Kidney epithelial cell (primary cell): ENCODE results near the gene CTNNBIP1. TPM values are rescaled to one million over a fixed set of nuclear protein-coding genes. Genes with fewer than 3 reads are reported as not detected.
"Not testable (repeated sequence)": the region's sequence is repeated elsewhere in the genome, so short reads cannot be mapped to it uniquely, and the experiment has no call there.

Experiments
- DNase-seq: peaks from one replicate; pipeline ENCODE4 v3.0.0-alpha.2; 2010; ENCODE audit warnings: low read depth
- H3K27me3 ChIP-seq: 2 replicates; pipeline ENCODE4 v1.6.0; 2011; ENCODE audit warnings: low read length; ENCODE audit not compliant: control insufficient read depth, insufficient read depth
- H3K36me3 ChIP-seq: 2 replicates; pipeline ENCODE4 v1.5.1; 2011; ENCODE audit warnings: low read length; ENCODE audit not compliant: control insufficient read depth, insufficient read depth
- H3K4me3 ChIP-seq: 2 replicates; pipeline ENCODE4 v1.5.1; 2011; ENCODE audit warnings: low read depth, mild to moderate bottlenecking, control low read depth, low read length
- total RNA-seq: library from RNA; depleted of rRNA; stranded (reverse); fragments of >200 nt; gene quantifications from 2 replicates; pipeline ENCODE4 v1.2.3, GENCODE V29; 2015
- TF ChIP-seq, protein P1 (sequence below): IDR thresholded peaks from 2 replicates; pipeline ENCODE4 v1.5.1; 2011; ENCODE audit warnings: mild to moderate bottlenecking, moderate library complexity, low read length, control low read depth, inconsistent platforms; ENCODE audit not compliant: insufficient read depth, poor library complexity, severe bottlenecking

Gene CTNNBIP1
- total RNA-seq, 1 donor from 2014 or later: 27.4 TPM

DNA sequence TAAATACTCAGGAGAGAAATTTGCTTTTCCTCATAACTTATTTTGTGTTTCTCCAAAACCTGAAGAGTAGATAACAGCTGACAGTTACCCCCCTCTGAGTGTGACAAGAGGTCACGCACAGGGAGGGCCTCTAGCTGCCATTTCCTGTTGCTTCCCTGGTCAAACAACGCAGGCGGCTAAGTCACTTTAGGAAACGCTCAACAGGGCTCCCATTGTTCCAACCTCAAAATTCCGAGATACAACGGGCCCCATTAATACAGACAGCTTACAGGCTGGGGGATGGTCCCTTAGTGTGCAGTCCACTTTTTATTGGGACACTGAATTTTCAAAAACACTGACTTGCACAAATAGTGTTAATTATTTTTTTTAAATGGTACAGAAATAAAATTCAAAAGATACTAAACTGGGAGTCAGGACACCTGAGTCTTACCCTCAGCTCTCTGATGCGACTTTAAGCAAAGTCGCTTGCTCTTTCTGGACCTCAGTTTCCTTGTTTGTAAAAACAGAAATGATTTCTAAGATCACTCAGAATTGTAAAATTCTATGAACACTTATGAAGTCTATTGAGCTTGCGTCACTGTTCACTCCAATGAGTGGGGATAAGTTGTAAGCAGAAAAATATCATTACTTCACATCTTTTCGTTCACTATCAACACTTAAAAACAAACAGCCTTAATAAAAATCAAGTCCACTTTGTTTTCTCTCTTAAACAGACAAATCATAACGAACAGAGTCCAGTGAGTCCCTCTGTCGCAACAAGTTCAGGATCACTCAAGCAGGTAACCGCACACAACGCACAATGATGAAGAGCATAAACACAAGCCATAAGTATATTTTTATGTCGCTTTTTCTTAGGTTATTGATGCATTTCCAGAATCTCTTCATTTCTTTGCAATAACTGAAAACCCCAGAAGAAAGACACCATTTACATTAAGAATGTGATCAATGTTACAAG, 19.6 kb upstream of the CTNNBIP1 start:
- TF ChIP-seq, protein P1, sequence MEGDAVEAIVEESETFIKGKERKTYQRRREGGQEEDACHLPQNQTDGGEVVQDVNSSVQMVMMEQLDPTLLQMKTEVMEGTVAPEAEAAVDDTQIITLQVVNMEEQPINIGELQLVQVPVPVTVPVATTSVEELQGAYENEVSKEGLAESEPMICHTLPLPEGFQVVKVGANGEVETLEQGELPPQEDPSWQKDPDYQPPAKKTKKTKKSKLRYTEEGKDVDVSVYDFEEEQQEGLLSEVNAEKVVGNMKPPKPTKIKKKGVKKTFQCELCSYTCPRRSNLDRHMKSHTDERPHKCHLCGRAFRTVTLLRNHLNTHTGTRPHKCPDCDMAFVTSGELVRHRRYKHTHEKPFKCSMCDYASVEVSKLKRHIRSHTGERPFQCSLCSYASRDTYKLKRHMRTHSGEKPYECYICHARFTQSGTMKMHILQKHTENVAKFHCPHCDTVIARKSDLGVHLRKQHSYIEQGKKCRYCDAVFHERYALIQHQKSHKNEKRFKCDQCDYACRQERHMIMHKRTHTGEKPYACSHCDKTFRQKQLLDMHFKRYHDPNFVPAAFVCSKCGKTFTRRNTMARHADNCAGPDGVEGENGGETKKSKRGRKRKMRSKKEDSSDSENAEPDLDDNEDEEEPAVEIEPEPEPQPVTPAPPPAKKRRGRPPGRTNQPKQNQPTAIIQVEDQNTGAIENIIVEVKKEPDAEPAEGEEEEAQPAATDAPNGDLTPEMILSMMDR: no peak
- no peak for DNase-seq
- Histone ChIP-seq H3K27me3 (no peaks in the 10 kb centered on the region), H3K4me3 (no peak overlapping the region), H3K36me3 (no peaks in the 10 kb centered on the region)

DNA sequence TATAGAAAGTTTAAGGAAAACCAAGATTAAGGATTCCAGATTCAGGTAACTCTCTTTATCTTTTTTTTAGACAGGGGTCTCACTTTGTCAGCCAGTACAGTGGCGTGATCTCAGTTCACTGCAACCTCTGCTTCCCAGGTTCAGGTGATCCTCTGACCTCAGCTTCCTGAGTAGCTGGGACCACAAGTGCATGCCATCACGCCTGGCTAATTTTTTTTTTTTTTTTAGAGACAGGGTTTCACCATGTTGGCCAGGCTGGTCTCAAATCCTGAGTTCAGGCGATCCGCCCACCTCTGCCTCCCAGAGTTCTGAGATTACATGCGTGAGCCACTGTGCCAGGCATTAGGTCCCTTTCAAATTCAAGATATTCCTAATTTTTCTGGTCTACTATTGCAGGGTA, 17.2 kb upstream of the CTNNBIP1 start:
- no peak for DNase-seq
- Histone ChIP-seq H3K36me3 (no peaks in the 10 kb centered on the region), H3K27me3 (no peaks in the 10 kb centered on the region), H3K4me3 (no peak overlapping the region)
- TF ChIP-seq, protein P1: no peak

DNA sequence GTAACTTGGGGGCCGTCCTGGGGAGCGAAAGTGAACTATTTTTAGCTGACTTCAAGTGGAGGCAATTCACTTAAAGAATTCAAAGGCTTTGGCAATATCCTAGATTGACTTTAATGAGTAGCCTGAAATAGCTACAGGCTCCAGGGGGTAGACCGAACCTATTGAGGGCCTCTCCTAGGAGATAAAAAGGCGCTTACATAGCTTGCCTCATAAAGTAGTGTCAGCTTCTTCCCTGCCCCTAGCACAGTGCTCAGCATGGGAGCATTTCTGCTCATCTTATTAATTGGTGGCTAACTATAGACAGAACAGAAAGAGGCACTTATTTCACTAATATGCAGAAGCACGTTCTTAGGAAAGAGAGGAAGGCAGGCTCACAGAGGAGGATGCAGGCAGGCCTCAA, 12.3 kb upstream of the CTNNBIP1 start:
- H3K4me3 ChIP-seq: no peak overlapping the region
- TF ChIP-seq, protein P1: no peak

DNA sequence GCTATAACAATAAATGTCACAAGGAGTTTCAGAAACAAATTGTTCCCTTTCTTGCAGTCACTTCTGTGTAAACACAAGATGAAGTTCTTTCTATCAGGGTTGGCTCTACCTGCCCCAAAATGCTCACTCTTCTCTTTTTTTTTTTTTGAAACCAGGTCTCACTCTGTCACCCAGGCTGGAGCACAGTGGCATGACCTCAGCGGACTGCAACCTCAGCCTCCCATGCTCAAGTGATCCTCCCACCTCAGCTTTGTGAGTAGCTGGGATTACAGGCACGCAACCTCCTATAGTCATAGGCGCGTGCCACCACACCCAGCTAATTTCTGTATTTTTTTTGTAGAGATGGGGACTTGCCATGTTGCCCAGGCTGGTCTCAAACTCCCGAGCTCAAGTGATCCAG, 10.5 kb upstream of the CTNNBIP1 start:
- TF ChIP-seq, protein P1: no peak
- no peak overlapping the region for H3K4me3 ChIP-seq

More for the DNA sequence above, 12.3 kb upstream of the CTNNBIP1 start:
- Histone ChIP-seq H3K27me3 (no peaks in the 10 kb centered on the region), H3K36me3 (no peaks in the 10 kb centered on the region)
- no peak for DNase-seq

DNA sequence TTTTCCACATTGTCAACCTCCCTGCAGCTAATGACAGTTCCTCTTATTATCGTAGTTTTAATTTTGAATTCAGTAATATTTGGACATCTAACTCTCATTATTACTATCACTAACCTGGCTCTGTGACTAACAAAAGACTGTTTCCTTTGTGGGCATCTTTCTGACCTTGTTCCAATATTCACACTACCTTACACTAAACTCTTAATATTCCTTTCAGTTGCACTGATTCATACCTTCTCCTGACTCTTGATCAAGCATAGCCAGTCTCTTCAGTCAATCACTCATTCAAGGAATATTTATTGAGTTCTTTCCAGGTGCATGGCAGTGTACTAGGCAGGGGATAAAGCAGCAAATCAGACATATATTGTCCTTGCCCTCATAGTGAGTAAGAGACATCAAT, 7.8 kb upstream of the CTNNBIP1 start:
- DNase-seq: no peak
- Histone ChIP-seq H3K4me3 (no peak overlapping the region), H3K36me3 (no peaks in the 10 kb centered on the region), H3K27me3 (no peaks in the 10 kb centered on the region)
- TF ChIP-seq, protein P1: no peak

More for the DNA sequence above, 10.5 kb upstream of the CTNNBIP1 start:
- no peaks in the 10 kb centered on the region for H3K27me3 ChIP-seq
- H3K36me3 ChIP-seq: no peaks in the 10 kb centered on the region
- DNase-seq: no peak

DNA sequence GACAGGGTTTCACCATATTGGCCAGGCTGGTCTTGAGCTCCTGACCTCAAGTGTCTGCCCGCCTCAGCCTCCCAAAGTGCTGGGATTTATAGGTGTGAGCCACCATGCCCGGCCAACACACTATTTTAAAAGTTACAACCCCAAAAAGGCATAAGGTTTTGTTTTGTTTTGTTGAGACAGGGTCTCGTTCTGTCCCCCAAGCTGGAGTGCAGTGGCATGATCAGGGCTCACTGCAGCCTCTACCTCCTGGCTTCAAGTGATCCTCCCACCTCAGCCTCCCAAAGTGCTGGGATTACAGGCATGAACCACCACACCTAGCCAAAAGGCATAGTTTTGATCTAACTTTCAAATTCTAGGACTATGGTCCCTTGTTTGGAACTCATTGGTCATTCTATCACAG, 7.4 kb upstream of the CTNNBIP1 start:
- not testable (repeated sequence) for H3K27me3 ChIP-seq

More for the DNA sequence above, 7.4 kb upstream of the CTNNBIP1 start:
- not testable (repeated sequence) for H3K36me3 ChIP-seq, H3K4me3 ChIP-seq, DNase-seq
